ENCODE results near the gene CLDN8. TPM values are rescaled to one million over a fixed set of nuclear protein-coding genes. Genes with fewer than 3 reads are reported as not detected.

Gene CLDN8
- total RNA-seq, 1 donor from 2014 or later: 8.8 TPM

GRCh38 chr21:30166705-30167104, 49.2 kb downstream of the CLDN8 start, which contains the start of gene CLDN17:
Gene CLDN17 (minus strand): TSS chr21:30166805. CDS start chr21:30166617, 188 bp downstream.
- no peaks in the 10 kb centered on the region for H3K27me3 ChIP-seq
- no peaks in the 10 kb centered on the region for H3K4me1 ChIP-seq
- no peak for DNase-seq (ENCODE audit: extremely low spot score in 2 of 2)
- H3K9me3 ChIP-seq: no peaks in the 10 kb centered on the region
- no peak within 1 kb of the TSS for H3K4me3 ChIP-seq
- no peak for TF ChIP-seq CTCF (IDR thresholded peaks at IDR 0.05)
- no peak for TF ChIP-seq POLR2AphosphoS5 (IDR thresholded peaks at IDR 0.05; ENCODE audit: insufficient read depth in 1 of 2, low read depth in 1 of 2)
- TF ChIP-seq POLR2A (IDR thresholded peaks at IDR 0.05): no peak
- H3K36me3 ChIP-seq: no peaks in the 10 kb centered on the region
- no peak within 1 kb of the TSS for H3K27ac ChIP-seq
- intact Hi-C loops (cut with DNase I): no loop called here

GRCh38 chr21:30166171-30166570, 49.7 kb downstream of the CLDN8 start:
- intact Hi-C loops (cut with DNase I): no loop called here
- DNase-seq (ENCODE audit: extremely low spot score in 2 of 2): no peak
- Histone ChIP-seq H3K4me3 (no peak overlapping the region), H3K9me3 (no peaks in the 10 kb centered on the region), H3K36me3 (no peaks in the 10 kb centered on the region), H3K27me3 (no peaks in the 10 kb centered on the region), H3K4me1 (no peaks in the 10 kb centered on the region), H3K27ac (no peak overlapping the region)
- no peak for TF ChIP-seq POLR2A (IDR thresholded peaks at IDR 0.05)
- TF ChIP-seq CTCF (IDR thresholded peaks at IDR 0.05): no peak
- TF ChIP-seq POLR2AphosphoS5 (IDR thresholded peaks at IDR 0.05; ENCODE audit: insufficient read depth in 1 of 2, low read depth in 1 of 2): no peak

GRCh38 chr21:30164796-30165195, 51.1 kb downstream of the CLDN8 start:
- intact Hi-C loops (cut with DNase I): no loop called here
- Histone ChIP-seq H3K27ac (no peak overlapping the region), H3K4me1 (no peaks in the 10 kb centered on the region), H3K27me3 (no peaks in the 10 kb centered on the region), H3K4me3 (peak overlapping the region in 1 of 2 donors; percentile 6), H3K36me3 (no peaks in the 10 kb centered on the region), H3K9me3 (no peaks in the 10 kb centered on the region)
- TF ChIP-seq POLR2A (IDR thresholded peaks at IDR 0.05): no peak
- peak in 1 of 2 donors; percentile 65 for TF ChIP-seq POLR2AphosphoS5 (IDR thresholded peaks at IDR 0.05; ENCODE audit: insufficient read depth in 1 of 2, low read depth in 1 of 2)
- DNase-seq (ENCODE audit: extremely low spot score in 2 of 2): no peak

Other genes starting within 250 kb of the CLDN8 start
- 2.2 TPM for gene CLDN17, start 49.3 kb downstream of the CLDN8 start, total RNA-seq
- not detected for gene KRTAP24-1, start 66.9 kb upstream of the CLDN8 start, total RNA-seq
- not detected for gene KRTAP25-1, start 73.4 kb upstream of the CLDN8 start, total RNA-seq
- not detected for gene KRTAP26-1, start 104.2 kb upstream of the CLDN8 start, total RNA-seq
- not detected for gene KRTAP27-1, start 121.6 kb upstream of the CLDN8 start, total RNA-seq
- not detected for gene KRTAP23-1, start 132.5 kb upstream of the CLDN8 start, total RNA-seq
- gene KRTAP13-2, start 156.2 kb upstream of the CLDN8 start, total RNA-seq: not detected
- not detected for gene KRTAP13-1, start 179.9 kb upstream of the CLDN8 start, total RNA-seq
- not detected for gene KRTAP13-3, start 209.8 kb upstream of the CLDN8 start, total RNA-seq
- not detected for gene KRTAP13-4, start 214.1 kb upstream of the CLDN8 start, total RNA-seq
- not detected for gene KRTAP15-1, start 224.2 kb upstream of the CLDN8 start, total RNA-seq